Fibroblast of pulmonary artery (primary cell): ENCODE results near the gene OTOGL.
A peak's percentile ranks its signal among the peaks of the same experiment; 100 is the strongest.
"Not testable (repeated sequence)": the region's sequence is repeated elsewhere in the genome, so short reads cannot be mapped to it uniquely, and the experiment has no call there.

ENCODE experiments used
- DNase-seq: peaks from one replicate; pipeline ENCODE4 v3.0.0-alpha.2; 2010; ENCODE audit warnings: low read depth
- H3K4me3 ChIP-seq: replicated peaks from 2 replicates; pipeline ENCODE4 v1.5.1; 2011; ENCODE audit warnings: low read depth, mild to moderate bottlenecking, control low read depth, low read length, moderate library complexity
- CTCF ChIP-seq: IDR thresholded peaks from 2 replicates; pipeline ENCODE4 v1.5.1; 2011; ENCODE audit warnings: mild to moderate bottlenecking, control low read depth, low read length, inconsistent platforms; ENCODE audit errors: missing control alignments

Gene OTOGL

GRCh38 chr12:80213871-80214270, 114.5 kb downstream of the OTOGL start:
- DNase-seq, result no peak

GRCh38 chr12:80217011-80217535, 117.7 kb downstream of the OTOGL start:
- TF ChIP-seq CTCF, result no peak
- H3K4me3 ChIP-seq, result no peak overlapping the region
- no peak for DNase-seq

More at GRCh38 chr12:80213871-80214270, 114.5 kb downstream of the OTOGL start:
- no peak for TF ChIP-seq CTCF
- no peak overlapping the region for H3K4me3 ChIP-seq

- not testable (repeated sequence) for H3K4me3 ChIP-seq, DNase-seq
Measured at GRCh38 chr12:80218925-80219324, 119.6 kb downstream of the OTOGL start.

GRCh38 chr12:80219345-80219744, 120.0 kb downstream of the OTOGL start:
- no peak for TF ChIP-seq CTCF
- DNase-seq, result no peak
- H3K4me3 ChIP-seq, result no peak overlapping the region

GRCh38 chr12:80222261-80222660, 122.9 kb downstream of the OTOGL start:
- TF ChIP-seq CTCF, result no peak
- DNase-seq, result peak; percentile 53
- no peak overlapping the region for H3K4me3 ChIP-seq

- H3K4me3 ChIP-seq, result no peak overlapping the region
Measured at GRCh38 chr12:80226576-80226975, 127.2 kb downstream of the OTOGL start.

GRCh38 chr12:80227904-80228303, 128.6 kb downstream of the OTOGL start:
- DNase-seq, H3K4me3 ChIP-seq: not testable (repeated sequence)

More at GRCh38 chr12:80226576-80226975, 127.2 kb downstream of the OTOGL start:
- TF ChIP-seq CTCF, result no peak
- peak; percentile 62 for DNase-seq

GRCh38 chr12:80230068-80230467, 130.7 kb downstream of the OTOGL start:
- H3K4me3 ChIP-seq, result no peak overlapping the region
- DNase-seq, result no peak
- TF ChIP-seq CTCF, result no peak
